ENCODE measurements around the gene MRPL39. TPM values are rescaled to one million over a fixed set of nuclear protein-coding genes. Genes with fewer than 3 reads are reported as not detected.

The MRPL39 gene
- total and polyA plus RNA-seq, 4 donors = 19.2 to 35.7 (median 24.4) TPM

GRCh38 chr21:25581582-25581981, 25.7 kb downstream of the MRPL39 start (continued):
- TF ChIP-seq REST (IDR thresholded peaks at IDR 0.05) = no peak

GRCh38 chr21:25580912-25581260, 26.4 kb downstream of the MRPL39 start:
- no peak for DNase-seq (ENCODE audit: low spot score)
- Histone ChIP-seq H3K27ac (ENCODE audit: low read depth in 1 of 2, low read length in 2 of 2) (no peak overlapping the region), H3K4me3 (ENCODE audit: low read depth in 1 of 3, low read length in 3 of 3) (no peak overlapping the region), H3K27me3 (ENCODE audit: control insufficient read depth in 4 of 4, insufficient read depth in 4 of 4, low read length in 3 of 4) (no peaks in the 10 kb centered on the region), H3K4me1 (ENCODE audit: control insufficient read depth in 4 of 4, insufficient read depth in 4 of 4, low read length in 3 of 4) (no peaks in the 10 kb centered on the region), H3K9ac (ENCODE audit: low read depth in 1 of 2, low read length in 2 of 2) (no peak overlapping the region), H3K36me3 (ENCODE audit: control insufficient read depth in 4 of 4, insufficient read depth in 3 of 4, low read depth in 1 of 4, low read length in 3 of 4) (peaks cover 0 to 12% (median 3%) of the 10 kb centered on the region in 4 donors), H3K9me3 (ENCODE audit: control insufficient read depth in 4 of 4, low read length in 3 of 4) (no peaks in the 10 kb centered on the region)
- no peak for TF ChIP-seq ZBTB33 (IDR thresholded peaks at IDR 0.05)
- TF ChIP-seq HNF4A (conservative IDR thresholded peaks at IDR 0.05) = no peak
- no peak for TF ChIP-seq TAF1 (conservative IDR thresholded peaks at IDR 0.05)
- TF ChIP-seq RAD21 (IDR thresholded peaks at IDR 0.05) = no peak
- no peak for TF ChIP-seq REST (IDR thresholded peaks at IDR 0.05)
- TF ChIP-seq JUND (IDR thresholded peaks at IDR 0.05) = no peak
- TF ChIP-seq HNF4G (IDR thresholded peaks at IDR 0.05) = no peak
- TF ChIP-seq FOXA1 (IDR thresholded peaks at IDR 0.05) = no peak
- WGBS = over 99% methylated on average over 4 of the region's 4 CpGs

DNA sequence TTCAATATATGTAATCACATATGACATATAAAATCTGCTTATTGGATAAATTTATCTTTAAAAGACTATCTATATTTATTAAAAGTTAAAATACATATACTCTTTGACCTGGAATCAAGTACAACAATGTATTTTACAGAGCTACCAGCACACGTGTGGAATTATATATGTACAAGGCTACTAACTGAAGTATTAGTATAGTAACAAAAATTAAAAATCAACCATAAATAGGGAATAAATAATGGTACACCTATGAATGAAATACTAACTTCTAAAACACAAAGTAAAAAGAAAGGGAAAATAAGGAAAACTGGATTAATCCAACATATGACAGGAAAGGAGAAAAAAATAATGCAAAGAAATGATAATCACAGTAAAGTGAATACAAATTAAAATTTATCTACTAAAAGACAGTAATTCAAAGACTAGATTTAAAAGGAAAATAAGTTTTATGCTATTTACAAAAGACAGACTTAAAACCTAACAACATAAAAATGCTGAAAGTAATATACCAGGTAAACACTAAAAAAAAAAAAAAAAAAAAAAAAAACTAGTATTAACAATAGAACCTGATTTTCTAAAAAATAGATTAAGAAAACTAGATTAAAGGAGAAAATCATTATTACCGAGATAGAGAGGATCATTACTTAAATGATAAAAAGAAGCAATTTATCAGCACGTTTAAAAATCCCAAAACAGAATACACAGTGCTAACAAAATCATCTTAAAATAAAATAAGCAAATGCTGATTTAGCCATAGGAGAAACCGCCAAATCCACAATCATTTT, 27.9 kb downstream of the MRPL39 start:
- Histone ChIP-seq H3K9me3 (ENCODE audit: control insufficient read depth in 4 of 4, low read length in 3 of 4) (no peaks in the 10 kb centered on the region), H3K4me1 (ENCODE audit: control insufficient read depth in 4 of 4, insufficient read depth in 4 of 4, low read length in 3 of 4) (no peaks in the 10 kb centered on the region), H3K27me3 (ENCODE audit: control insufficient read depth in 4 of 4, insufficient read depth in 4 of 4, low read length in 3 of 4) (no peaks in the 10 kb centered on the region), H3K4me3 (ENCODE audit: low read depth in 1 of 3, low read length in 3 of 3) (no peak overlapping the region), H3K27ac (ENCODE audit: low read depth in 1 of 2, low read length in 2 of 2) (no peak overlapping the region), H3K36me3 (ENCODE audit: control insufficient read depth in 4 of 4, insufficient read depth in 3 of 4, low read depth in 1 of 4, low read length in 3 of 4) (peaks cover 0 to 9% (median 1%) of the 10 kb centered on the region in 4 donors), H3K9ac (ENCODE audit: low read depth in 1 of 2, low read length in 2 of 2) (no peak overlapping the region)
- WGBS = 72% methylated on average over 4 of the region's 4 CpGs
- DNase-seq (ENCODE audit: low spot score) = no peak
- TF ChIP-seq RAD21 (IDR thresholded peaks at IDR 0.05) (no peak), GABPA (IDR thresholded peaks at IDR 0.05 in 1 of 2, conservative IDR thresholded peaks at IDR 0.05 in 1 of 2) (no peak), EGR1 (IDR thresholded peaks at IDR 0.05; ENCODE audit: low read depth in 2 of 2) (no peak), ZBTB33 (IDR thresholded peaks at IDR 0.05) (no peak), MAX (IDR thresholded peaks at IDR 0.05) (no peak), HNF4G (IDR thresholded peaks at IDR 0.05) (no peak), ATF3 (IDR thresholded peaks at IDR 0.05) (no peak), FOXA1 (IDR thresholded peaks at IDR 0.05) (no peak)
- TF ChIP-seq, protein P1, sequence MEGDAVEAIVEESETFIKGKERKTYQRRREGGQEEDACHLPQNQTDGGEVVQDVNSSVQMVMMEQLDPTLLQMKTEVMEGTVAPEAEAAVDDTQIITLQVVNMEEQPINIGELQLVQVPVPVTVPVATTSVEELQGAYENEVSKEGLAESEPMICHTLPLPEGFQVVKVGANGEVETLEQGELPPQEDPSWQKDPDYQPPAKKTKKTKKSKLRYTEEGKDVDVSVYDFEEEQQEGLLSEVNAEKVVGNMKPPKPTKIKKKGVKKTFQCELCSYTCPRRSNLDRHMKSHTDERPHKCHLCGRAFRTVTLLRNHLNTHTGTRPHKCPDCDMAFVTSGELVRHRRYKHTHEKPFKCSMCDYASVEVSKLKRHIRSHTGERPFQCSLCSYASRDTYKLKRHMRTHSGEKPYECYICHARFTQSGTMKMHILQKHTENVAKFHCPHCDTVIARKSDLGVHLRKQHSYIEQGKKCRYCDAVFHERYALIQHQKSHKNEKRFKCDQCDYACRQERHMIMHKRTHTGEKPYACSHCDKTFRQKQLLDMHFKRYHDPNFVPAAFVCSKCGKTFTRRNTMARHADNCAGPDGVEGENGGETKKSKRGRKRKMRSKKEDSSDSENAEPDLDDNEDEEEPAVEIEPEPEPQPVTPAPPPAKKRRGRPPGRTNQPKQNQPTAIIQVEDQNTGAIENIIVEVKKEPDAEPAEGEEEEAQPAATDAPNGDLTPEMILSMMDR (IDR thresholded peaks at IDR 0.05; ENCODE audit: low read depth, low read length, missing input control) = no peak

All from liver (tissue), 9 donors.